Activated CD4-positive, alpha-beta T cell treated with anti-CD3 and anti-CD28 coated beads for 36 hours (primary cell): ENCODE data around the gene ATP7A. TPM values are rescaled to one million over a fixed set of nuclear protein-coding genes. Genes with fewer than 3 reads are reported as not detected.
"Not testable (repeated sequence)": the region's sequence is repeated elsewhere in the genome, so short reads cannot be mapped to it uniquely, and the experiment has no call there.

ENCODE experiments used
- ATAC-seq: fragments of 200-7000 bp; cut with Tn5 transposase; one replicate; pipeline ENCODE4 v1.10.0; 2021; ENCODE audit warnings: mild to moderate bottlenecking, moderate library complexity
- CTCF ChIA-PET: fragments of 350-600 bp; sonication (Branson Sonifier 250); formaldehyde crosslinking; loops from one replicate; lab custom pipeline; 2021; ENCODE audit warnings: antibody characterized with exemption; lab: Charles Lee
- POLR2A ChIA-PET: fragments of 350-600 bp; sonication (Branson Sonifier 250); formaldehyde crosslinking; loops from one replicate; lab custom pipeline; 2021; ENCODE audit warnings: antibody characterized with exemption, inconsistent platforms; lab: Charles Lee
- DNase-seq: peaks from one replicate; pipeline ENCODE4 v3.0.0-alpha.2; 2020
- H3K27ac Mint-ChIP-seq: one replicate; pipeline ENCODE4 v1.8.0; 2021; ENCODE audit warnings: mixed read lengths
- H3K27me3 Mint-ChIP-seq: one replicate; pipeline ENCODE4 v1.8.0; 2021; ENCODE audit warnings: mixed read lengths
- H3K36me3 Mint-ChIP-seq: one replicate; pipeline ENCODE4 v1.8.0; 2021; ENCODE audit warnings: low read depth, mixed read lengths
- H3K4me1 Mint-ChIP-seq: one replicate; pipeline ENCODE4 v1.8.0; 2021; ENCODE audit warnings: mixed read lengths
- H3K4me3 Mint-ChIP-seq: one replicate; pipeline ENCODE4 v1.8.0; 2021; ENCODE audit warnings: mild to moderate bottlenecking, moderate library complexity, mixed read lengths
- H3K9me3 Mint-ChIP-seq: one replicate; pipeline ENCODE4 v1.8.0; 2021; ENCODE audit warnings: low read depth, mixed read lengths
- intact Hi-C, 2 experiments: fragments of 100-400 bp; cut with DNase I in 1 of 2; cut with micrococcal nuclease in 1 of 2; formaldehyde crosslinking; loops; one replicate each; pipeline versions ENCODE4 v1.14.2 to v1.15.1; 2022 to 2024; cut with DNase I, micrococcal nuclease
- total RNA-seq, 2 experiments: library from RNA; stranded (reverse); gene quantifications; one replicate each; pipeline ENCODE4 v1.2.3, GENCODE V29; 2021

Gene ATP7A
- 1 to 10 TPM; 9.5 to 9.7 TPM for total RNA-seq

GRCh38 chrX:77910108-77910840 lies at the start of gene ATP7A:
ATP7A (plus strand) TSS chrX:77910693; CDS start chrX:77971642, 60,949 bp downstream.
- Mint-ChIP-seq H3K4me3 (peak within 1 kb of the TSS; percentile 85), H3K27me3 (no peaks in the 10 kb centered on the region), H3K4me1 (peaks cover 13% of the 10 kb centered on the region), H3K27ac (peak within 1 kb of the TSS; percentile 99), H3K36me3 (peaks cover 2% of the 10 kb centered on the region), H3K9me3 (no peaks in the 10 kb centered on the region)
- ATAC-seq (peak; percentile 94), DNase-seq (peak; percentile 94)
- POLR2A ChIA-PET = interaction anchor here (1.3 kb wide), 1 partner anchor 11 kb away, joined by 9 read pairs; the partner anchor contains the start of gene COX7B
- CTCF ChIA-PET = interaction anchor here (0.6 to 2.7 kb wide), 6 partner anchors 11 to 164 kb away, joined by 3 to 15 read pairs (median 4); partner anchors contain the start of genes COX7B and MAGT1
- intact Hi-C loops = loop anchor here (1.0 to 5.0 kb wide), 9 partner anchors 11 to 1738 kb away; partner anchors contain the start of genes COX7B (in 2 of the 2), MAGT1 (in 1 of the 2), PBDC1 (in 1 of the 2) and PGK1 (in 1 of the 2)

- DNase-seq = no peak
- Mint-ChIP-seq H3K4me3 (no peak overlapping the region), H3K27me3 (no peaks in the 10 kb centered on the region), H3K4me1 (peaks cover 4% of the 10 kb centered on the region), H3K9me3 (no peaks in the 10 kb centered on the region), H3K36me3 (peaks cover 17% of the 10 kb centered on the region), H3K27ac (no peak overlapping the region)
- POLR2A ChIA-PET = no interaction called here
- intact Hi-C loops = loop anchor here in 1 of 2 experiments (5.0 kb wide), 1 partner anchor 163 kb away; no protein-coding TSS in a partner anchor
- CTCF ChIA-PET = no interaction called here
- no peak for ATAC-seq
These were observed 35.1 kb upstream of the ATP7A start for GRCh38 chrX:77875372-77875771.

- H3K27me3 Mint-ChIP-seq, ATAC-seq, intact Hi-C loops, DNase-seq, POLR2A ChIA-PET, CTCF ChIA-PET, H3K9me3 Mint-ChIP-seq, H3K27ac Mint-ChIP-seq, H3K4me3 Mint-ChIP-seq, H3K4me1 Mint-ChIP-seq, H3K36me3 Mint-ChIP-seq: not testable (repeated sequence)
These were observed 29.1 kb upstream of the ATP7A start for GRCh38 chrX:77881418-77881817.

GRCh38 chrX:77892887-77893286 lies 17.6 kb upstream of the ATP7A start:
- peaks cover 24% of the 10 kb centered on the region for H3K4me1 Mint-ChIP-seq
- CTCF ChIA-PET = interaction anchor here (1.0 kb wide), 1 partner anchor 132 kb away, joined by 4 read pairs; no protein-coding TSS in a partner anchor

GRCh38 chrX:77893713-77894112 lies 16.8 kb upstream of the ATP7A start:
- H3K27ac Mint-ChIP-seq = no peak overlapping the region
- H3K9me3 Mint-ChIP-seq = no peaks in the 10 kb centered on the region
- POLR2A ChIA-PET = no interaction called here
- H3K27me3 Mint-ChIP-seq = no peaks in the 10 kb centered on the region
- H3K36me3 Mint-ChIP-seq = peaks cover 12% of the 10 kb centered on the region
- DNase-seq (no peak), ATAC-seq (no peak)
- peak overlapping the region; percentile 96 for H3K4me3 Mint-ChIP-seq
- peaks cover 24% of the 10 kb centered on the region for H3K4me1 Mint-ChIP-seq
- intact Hi-C loops = loop anchor here (10.0 kb wide), 2 partner anchors 621 to 1469 kb away; partner anchors contain the start of gene MAGEE1 (in 1 of the 2)
- CTCF ChIA-PET = interaction anchor here (2.1 kb wide), 1 partner anchor 17 kb away, joined by 4 read pairs; the partner anchor contains the start of gene ATP7A

More at GRCh38 chrX:77892887-77893286, 17.6 kb upstream of the ATP7A start:
- Mint-ChIP-seq H3K27me3 (no peaks in the 10 kb centered on the region), H3K4me3 (peak overlapping the region; percentile 96), H3K27ac (peak overlapping the region; percentile 82), H3K9me3 (no peaks in the 10 kb centered on the region), H3K36me3 (peaks cover 12% of the 10 kb centered on the region)
- intact Hi-C loops = loop anchor here (10.0 kb wide), 2 partner anchors 622 to 1468 kb away; partner anchors contain the start of gene MAGEE1 (in 1 of the 2)
- ATAC-seq (no peak), DNase-seq (no peak)
- POLR2A ChIA-PET = no interaction called here

- CTCF ChIA-PET = interaction anchor here (0.6 to 2.1 kb wide), 6 partner anchors 10 to 216 kb away, joined by 3 to 4 read pairs (median 3); partner anchors contain the start of gene ATP7A
- Mint-ChIP-seq H3K27ac (peak within 1 kb of the TSS; percentile 100), H3K9me3 (no peaks in the 10 kb centered on the region), H3K4me3 (peak within 1 kb of the TSS; percentile 96), H3K36me3 (peaks cover 10% of the 10 kb centered on the region), H3K27me3 (no peaks in the 10 kb centered on the region), H3K4me1 (peaks cover 20% of the 10 kb centered on the region)
- POLR2A ChIA-PET = interaction anchor here (0.6 to 1.2 kb wide), 2 partner anchors 129 to 1282 kb away, joined by 3 to 4 read pairs; no protein-coding TSS in a partner anchor
- intact Hi-C loops = loop anchor here (1.0 to 10.0 kb wide), 9 partner anchors 15 to 1723 kb away; partner anchors contain the start of genes ATRX (in 2 of the 2), PGK1 (in 2 of the 2), ATP7A (in 1 of the 2) and FGF16 (in 1 of the 2)
- peak; percentile 91 for ATAC-seq
- peak; percentile 93 for DNase-seq
These were observed 15.3 kb upstream of the ATP7A start, which contains the start of gene MAGT1 for GRCh38 chrX:77894921-77895886. MAGT1 (minus strand) TSS chrX:77895435; CDS start chrX:77895410, 25 bp downstream.

- ChIA-PET POLR2A (interaction anchor here (0.5 to 1.2 kb wide), 4 partner anchors 11 to 265 kb away, joined by 3 to 9 read pairs (median 4); partner anchors contain the start of gene ATP7A), CTCF (interaction anchor here (0.6 to 2.3 kb wide), 16 partner anchors 8 to 1049 kb away, joined by 3 to 15 read pairs (median 3); partner anchors contain the start of genes ATP7A and PGK1)
- Mint-ChIP-seq H3K4me3 (peak within 1 kb of the TSS; percentile 96), H3K9me3 (no peaks in the 10 kb centered on the region), H3K36me3 (peaks cover 28% of the 10 kb centered on the region), H3K4me1 (peaks cover 20% of the 10 kb centered on the region), H3K27me3 (no peaks in the 10 kb centered on the region), H3K27ac (peak within 1 kb of the TSS; percentile 97)
- DNase-seq (peak; percentile 71), ATAC-seq (peak; percentile 70)
- intact Hi-C loops = loop anchor here (1.0 to 10.0 kb wide), 9 partner anchors 11 to 1727 kb away; partner anchors contain the start of genes ATP7A (in 2 of the 2), PGK1 (in 2 of the 2), ATRX (in 1 of the 2) and FGF16 (in 1 of the 2)
These were observed 11.2 kb upstream of the ATP7A start, which contains the start of gene COX7B for GRCh38 chrX:77899081-77899828. COX7B (plus strand) TSS chrX:77899468; CDS start chrX:77899554, 86 bp downstream.

- intact Hi-C loops = loop anchor here in 1 of 2 experiments (10.0 kb wide), 1 partner anchor 1264 kb away; no protein-coding TSS in a partner anchor
- ATAC-seq = no peak
These were observed 9.8 kb upstream of the ATP7A start for GRCh38 chrX:77900688-77901087.

GRCh38 chrX:77901506-77901905 lies 9.0 kb upstream of the ATP7A start:
- ChIA-PET CTCF (no interaction called here), POLR2A (interaction anchor here (0.6 kb wide), 1 partner anchor 66 kb away, joined by 5 read pairs; no protein-coding TSS in a partner anchor)
- Mint-ChIP-seq H3K9me3 (no peaks in the 10 kb centered on the region), H3K27me3 (no peaks in the 10 kb centered on the region), H3K27ac (peak overlapping the region; percentile 72), H3K4me1 (peaks cover 18% of the 10 kb centered on the region), H3K36me3 (peaks cover 31% of the 10 kb centered on the region), H3K4me3 (peak overlapping the region; percentile 96)
- no peak for ATAC-seq
- intact Hi-C loops = loop anchor here in 1 of 2 experiments (10.0 kb wide), 1 partner anchor 1263 kb away; no protein-coding TSS in a partner anchor
- DNase-seq = no peak

More at GRCh38 chrX:77900688-77901087, 9.8 kb upstream of the ATP7A start:
- H3K9me3 Mint-ChIP-seq = no peaks in the 10 kb centered on the region
- peak overlapping the region; percentile 96 for H3K4me3 Mint-ChIP-seq
- peaks cover 19% of the 10 kb centered on the region for H3K4me1 Mint-ChIP-seq
- POLR2A ChIA-PET = interaction anchor here (0.7 kb wide), 1 partner anchor 480 kb away, joined by 3 read pairs; no protein-coding TSS in a partner anchor
- CTCF ChIA-PET = interaction anchor here (2.3 kb wide), 1 partner anchor 124 kb away, joined by 15 read pairs; no protein-coding TSS in a partner anchor
- H3K27ac Mint-ChIP-seq = peak overlapping the region; percentile 87
- H3K27me3 Mint-ChIP-seq = no peaks in the 10 kb centered on the region
- H3K36me3 Mint-ChIP-seq = peaks cover 31% of the 10 kb centered on the region
- DNase-seq = no peak
